ENCODE measurements around the gene SYNGAP1. TPM values are rescaled to one million over a fixed set of nuclear protein-coding genes. Genes with fewer than 3 reads are reported as not detected.
"Not testable (repeated sequence)": the region's sequence is repeated elsewhere in the genome, so short reads cannot be mapped to it uniquely, and the experiment has no call there.

SYNGAP1 gene
- total RNA-seq, 2 donors from 2014 or later: 3.6 to 10.1 TPM

DNA sequence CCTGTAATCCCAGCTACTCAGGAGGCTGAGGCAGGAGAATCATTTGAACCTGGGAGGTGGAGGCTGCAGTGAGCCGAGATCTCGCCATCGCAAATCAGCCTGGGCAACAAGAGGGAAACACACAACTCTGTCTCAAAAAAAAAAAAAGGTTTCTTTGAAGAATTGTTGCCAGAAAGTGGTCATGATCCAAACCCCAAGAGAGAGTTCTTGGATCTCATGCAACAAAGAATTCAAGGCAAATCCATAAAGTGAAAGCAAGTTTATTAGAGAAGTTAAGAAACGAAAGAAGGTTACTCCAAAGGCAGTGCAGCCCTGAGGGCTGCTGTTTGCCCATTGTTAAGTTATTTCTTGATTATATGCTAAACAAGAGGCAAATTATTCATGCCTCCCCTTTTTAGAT is 42.7 kb upstream of the SYNGAP1 start:
- no peak for DNase-seq (ENCODE audit: low spot score)
- no peak overlapping the region for H3K27ac ChIP-seq
- peaks cover 0 to 26% of the 10 kb centered on the region in 2 donors for H3K4me1 ChIP-seq
- TF ChIP-seq, protein P1, sequence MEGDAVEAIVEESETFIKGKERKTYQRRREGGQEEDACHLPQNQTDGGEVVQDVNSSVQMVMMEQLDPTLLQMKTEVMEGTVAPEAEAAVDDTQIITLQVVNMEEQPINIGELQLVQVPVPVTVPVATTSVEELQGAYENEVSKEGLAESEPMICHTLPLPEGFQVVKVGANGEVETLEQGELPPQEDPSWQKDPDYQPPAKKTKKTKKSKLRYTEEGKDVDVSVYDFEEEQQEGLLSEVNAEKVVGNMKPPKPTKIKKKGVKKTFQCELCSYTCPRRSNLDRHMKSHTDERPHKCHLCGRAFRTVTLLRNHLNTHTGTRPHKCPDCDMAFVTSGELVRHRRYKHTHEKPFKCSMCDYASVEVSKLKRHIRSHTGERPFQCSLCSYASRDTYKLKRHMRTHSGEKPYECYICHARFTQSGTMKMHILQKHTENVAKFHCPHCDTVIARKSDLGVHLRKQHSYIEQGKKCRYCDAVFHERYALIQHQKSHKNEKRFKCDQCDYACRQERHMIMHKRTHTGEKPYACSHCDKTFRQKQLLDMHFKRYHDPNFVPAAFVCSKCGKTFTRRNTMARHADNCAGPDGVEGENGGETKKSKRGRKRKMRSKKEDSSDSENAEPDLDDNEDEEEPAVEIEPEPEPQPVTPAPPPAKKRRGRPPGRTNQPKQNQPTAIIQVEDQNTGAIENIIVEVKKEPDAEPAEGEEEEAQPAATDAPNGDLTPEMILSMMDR (IDR thresholded peaks at IDR 0.05): no peak
- no peak overlapping the region for H3K4me3 ChIP-seq
- no peaks in the 10 kb centered on the region for H3K36me3 ChIP-seq
- no peaks in the 10 kb centered on the region for H3K9me3 ChIP-seq
- no peaks in the 10 kb centered on the region for H3K27me3 ChIP-seq

DNA sequence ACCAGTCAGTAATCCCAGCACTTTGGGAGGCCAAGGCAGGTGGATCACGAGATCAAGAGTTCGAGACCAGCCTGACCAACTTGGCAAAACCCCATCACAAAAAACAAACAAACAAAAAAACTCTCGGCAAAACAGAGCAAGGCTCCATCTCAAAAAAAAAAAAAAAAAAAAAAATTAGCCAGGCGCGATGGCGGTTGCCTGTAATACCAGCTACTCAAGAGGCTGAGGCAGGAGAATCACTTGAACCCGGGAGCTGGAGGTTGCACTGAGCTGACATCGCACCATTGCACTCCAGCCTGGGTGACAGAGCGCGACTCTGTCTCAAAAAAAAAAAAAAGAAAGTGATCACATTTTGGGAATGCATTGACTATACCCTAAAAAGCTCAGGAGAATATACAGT is 40.7 kb upstream of the SYNGAP1 start:
- not testable (repeated sequence) for H3K9me3 ChIP-seq; H3K27me3 ChIP-seq; H3K36me3 ChIP-seq; H3K27ac ChIP-seq; DNase-seq (ENCODE audit: low spot score); H3K4me3 ChIP-seq
- peaks cover 0 to 25% of the 10 kb centered on the region in 2 donors for H3K4me1 ChIP-seq

DNA sequence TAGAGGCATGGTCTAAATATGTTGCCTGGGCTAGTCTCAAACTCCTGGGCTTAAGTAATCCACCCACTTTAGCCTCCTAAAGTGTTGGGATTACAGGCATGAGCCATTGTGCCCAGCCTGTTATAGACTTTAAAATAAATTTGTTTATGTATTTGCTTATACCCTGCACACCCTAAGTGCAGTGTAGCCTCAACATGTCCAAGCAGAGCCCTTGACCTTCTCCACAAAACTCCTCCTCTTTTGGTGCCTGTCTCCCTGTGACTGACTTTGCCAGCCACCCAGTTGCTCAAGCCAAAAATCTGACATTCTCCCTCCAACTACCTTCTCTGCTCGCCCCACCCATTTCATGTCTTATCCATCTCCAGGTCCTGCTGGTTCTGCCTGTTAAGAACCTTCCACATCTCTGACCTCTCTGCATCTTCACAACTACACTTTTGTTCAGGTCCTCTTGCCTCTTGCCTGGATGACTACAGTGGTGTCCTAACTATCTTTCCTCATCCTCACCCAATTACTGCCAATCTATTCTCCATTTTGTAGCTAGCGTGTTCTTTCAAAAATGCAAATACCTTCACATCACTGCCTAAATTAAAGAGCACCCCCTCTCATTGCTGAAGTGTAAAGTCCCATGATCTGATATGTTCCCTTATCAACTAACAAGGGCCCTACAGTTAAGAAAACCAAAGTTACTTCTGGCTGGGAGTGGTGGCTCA is 39.4 kb upstream of the SYNGAP1 start:
- DNase-seq (ENCODE audit: low spot score): no peak
- Histone ChIP-seq H3K9me3 (no peaks in the 10 kb centered on the region), H3K27me3 (no peaks in the 10 kb centered on the region), H3K27ac (no peak overlapping the region), H3K4me1 (peaks cover 0 to 13% of the 10 kb centered on the region in 2 donors), H3K36me3 (no peaks in the 10 kb centered on the region), H3K4me3 (no peak overlapping the region)
- TF ChIP-seq, protein P1 (IDR thresholded peaks at IDR 0.05): no peak

DNA sequence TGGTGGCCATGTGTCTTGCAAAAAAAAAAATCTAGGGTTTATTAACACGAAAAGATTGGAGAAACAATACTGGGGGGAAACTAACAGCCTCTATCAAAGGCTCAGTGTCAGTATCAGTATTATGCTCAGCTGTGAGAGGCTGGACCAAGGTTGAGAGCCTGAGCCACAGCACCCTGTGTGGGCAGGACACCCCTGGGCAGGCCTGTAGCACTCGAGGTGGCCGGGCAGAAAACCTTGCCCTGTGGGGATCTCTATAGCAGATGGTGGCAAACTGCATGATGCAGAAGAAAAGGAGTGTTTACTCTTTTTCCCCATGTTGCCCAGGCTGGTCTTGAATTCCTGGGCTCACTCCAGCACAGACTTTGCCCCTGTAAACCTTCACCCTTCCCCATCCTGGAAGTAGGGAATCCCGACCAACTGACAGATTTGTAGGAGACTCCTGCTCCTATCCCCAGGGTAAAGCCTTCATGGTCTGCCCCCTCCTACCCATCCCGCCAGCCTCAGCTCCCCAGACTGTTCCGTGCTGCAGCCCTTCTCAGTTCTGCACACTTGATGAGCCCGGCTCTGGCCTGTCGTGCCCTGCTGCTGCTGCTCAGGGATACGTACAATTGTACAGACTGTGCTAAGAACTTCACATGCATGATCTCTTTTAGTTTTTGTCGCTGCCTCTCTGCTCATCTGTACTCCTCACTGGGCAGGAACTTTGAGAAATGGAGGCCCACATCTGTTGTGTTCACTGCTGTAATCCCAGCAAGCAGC is 36.3 kb upstream of the SYNGAP1 start:
- H3K27ac ChIP-seq: no peak overlapping the region
- no peaks in the 10 kb centered on the region for H3K27me3 ChIP-seq
- no peaks in the 10 kb centered on the region for H3K9me3 ChIP-seq
- TF ChIP-seq, protein P1 (IDR thresholded peaks at IDR 0.05): no peak
- no peaks in the 10 kb centered on the region for H3K4me1 ChIP-seq
- no peak for DNase-seq (ENCODE audit: low spot score)
- H3K36me3 ChIP-seq: no peaks in the 10 kb centered on the region
- H3K4me3 ChIP-seq: no peak overlapping the region

DNA sequence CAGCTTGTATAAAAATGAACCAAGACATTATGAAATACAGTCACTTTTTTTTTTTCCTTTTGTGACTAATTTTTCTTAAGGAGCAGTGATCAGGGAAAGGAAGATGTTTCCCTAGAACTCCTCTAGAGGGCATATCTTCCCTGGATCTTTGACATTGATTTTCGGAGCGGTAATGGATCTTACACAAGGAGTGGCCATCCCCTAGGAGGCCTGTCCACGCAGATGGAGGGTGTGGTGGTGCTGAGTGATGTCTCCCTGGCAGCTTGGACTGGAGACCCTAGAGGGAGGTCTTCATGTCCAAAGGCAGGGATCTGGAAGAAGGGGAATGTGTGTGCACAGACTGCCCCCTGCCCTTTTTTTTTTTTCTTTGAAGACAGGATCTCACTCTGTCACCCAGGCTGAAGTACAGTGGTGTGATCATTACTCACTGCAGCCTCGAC is 35.3 kb upstream of the SYNGAP1 start:
- TF ChIP-seq, protein P1 (IDR thresholded peaks at IDR 0.05): no peak
- H3K27me3 ChIP-seq: no peaks in the 10 kb centered on the region
- H3K36me3 ChIP-seq: no peaks in the 10 kb centered on the region
- H3K9me3 ChIP-seq: no peaks in the 10 kb centered on the region
- no peak overlapping the region for H3K4me3 ChIP-seq
- no peaks in the 10 kb centered on the region for H3K4me1 ChIP-seq
- no peak for DNase-seq (ENCODE audit: low spot score)
- H3K27ac ChIP-seq: no peak overlapping the region

DNA sequence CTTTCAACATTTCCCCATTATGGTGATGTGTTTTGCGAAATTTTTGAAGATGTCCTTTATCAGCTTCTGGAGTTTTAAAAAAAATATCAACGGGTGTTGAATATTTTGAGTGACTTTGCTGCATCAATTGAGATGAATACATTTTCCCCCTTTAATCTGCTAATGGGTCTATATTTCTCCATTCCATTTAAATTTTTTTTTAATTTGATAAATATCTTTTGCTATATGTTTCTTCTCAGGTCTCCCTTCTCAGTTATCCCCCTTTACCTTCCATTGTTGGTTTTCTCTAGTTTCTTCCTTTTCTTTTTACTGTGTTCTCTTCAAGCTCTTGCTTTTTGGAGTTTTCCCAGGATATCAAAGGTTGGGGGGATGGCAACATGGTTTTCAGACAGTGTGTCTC is 29.7 kb upstream of the SYNGAP1 start:
- TF ChIP-seq, protein P1 (IDR thresholded peaks at IDR 0.05): no peak

More for the DNA sequence above, 29.7 kb upstream of the SYNGAP1 start:
- no peaks in the 10 kb centered on the region for H3K36me3 ChIP-seq
- H3K27me3 ChIP-seq: no peaks in the 10 kb centered on the region
- no peaks in the 10 kb centered on the region for H3K9me3 ChIP-seq
- DNase-seq (ENCODE audit: low spot score): no peak
- H3K4me1 ChIP-seq: peaks cover 0 to 14% of the 10 kb centered on the region in 2 donors
- no peak overlapping the region for H3K27ac ChIP-seq
- no peak overlapping the region for H3K4me3 ChIP-seq

All from right atrium auricular region (tissue), 2 donors.